ENCODE results near the gene PACRG.

DNA sequence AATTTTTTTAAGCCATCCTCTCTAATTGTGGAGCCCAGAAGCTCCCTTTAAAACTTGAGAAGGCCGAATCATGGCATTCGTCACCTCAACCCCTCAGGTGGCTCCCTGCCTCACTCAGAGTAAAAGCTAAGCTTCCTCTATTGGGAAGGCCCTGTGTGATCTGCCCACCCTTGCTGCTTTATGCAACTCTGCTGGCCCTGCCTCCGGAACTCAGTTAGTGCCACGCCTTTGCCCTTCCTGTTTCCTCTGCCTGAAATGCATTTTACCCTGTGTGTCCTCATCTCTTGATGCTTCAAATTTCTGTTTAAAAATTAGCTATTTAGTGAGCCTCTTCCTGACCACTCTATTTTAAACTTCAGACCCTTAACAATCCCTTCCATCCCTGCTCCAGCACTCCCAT is 5.7 kb downstream of the PACRG start:
- TF ChIP-seq POLR2AphosphoS2 (conservative IDR thresholded peaks at IDR 0.05; ENCODE audit: low read length) (no peak), CTCF (IDR thresholded peaks at IDR 0.05) (no peak), CEBPB (IDR thresholded peaks at IDR 0.05) (no peak), MAX (IDR thresholded peaks at IDR 0.05) (no peak), POLR2A (IDR thresholded peaks at IDR 0.05; ENCODE audit: low read length) (no peak), HOXA7 (CRISPR knock-in tag; IDR thresholded peaks at IDR 0.05) (no peak), EHMT2 (IDR thresholded peaks at IDR 0.05; ENCODE audit: low read depth) (no peak), EP300 (IDR thresholded peaks at IDR 0.05) (no peak), KDM1A (IDR thresholded peaks at IDR 0.05; ENCODE audit: low read depth) (no peak), FOSL2 (IDR thresholded peaks at IDR 0.05) (no peak), FOSL2 (CRISPR knock-in tag; IDR thresholded peaks at IDR 0.05) (no peak)
- TF ChIP-seq, protein P1, sequence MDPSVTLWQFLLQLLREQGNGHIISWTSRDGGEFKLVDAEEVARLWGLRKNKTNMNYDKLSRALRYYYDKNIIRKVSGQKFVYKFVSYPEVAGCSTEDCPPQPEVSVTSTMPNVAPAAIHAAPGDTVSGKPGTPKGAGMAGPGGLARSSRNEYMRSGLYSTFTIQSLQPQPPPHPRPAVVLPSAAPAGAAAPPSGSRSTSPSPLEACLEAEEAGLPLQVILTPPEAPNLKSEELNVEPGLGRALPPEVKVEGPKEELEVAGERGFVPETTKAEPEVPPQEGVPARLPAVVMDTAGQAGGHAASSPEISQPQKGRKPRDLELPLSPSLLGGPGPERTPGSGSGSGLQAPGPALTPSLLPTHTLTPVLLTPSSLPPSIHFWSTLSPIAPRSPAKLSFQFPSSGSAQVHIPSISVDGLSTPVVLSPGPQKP (IDR thresholded peaks at IDR 0.05; ENCODE audit: low read depth, low read length), result no peak
- TF ChIP-seq, protein P2, sequence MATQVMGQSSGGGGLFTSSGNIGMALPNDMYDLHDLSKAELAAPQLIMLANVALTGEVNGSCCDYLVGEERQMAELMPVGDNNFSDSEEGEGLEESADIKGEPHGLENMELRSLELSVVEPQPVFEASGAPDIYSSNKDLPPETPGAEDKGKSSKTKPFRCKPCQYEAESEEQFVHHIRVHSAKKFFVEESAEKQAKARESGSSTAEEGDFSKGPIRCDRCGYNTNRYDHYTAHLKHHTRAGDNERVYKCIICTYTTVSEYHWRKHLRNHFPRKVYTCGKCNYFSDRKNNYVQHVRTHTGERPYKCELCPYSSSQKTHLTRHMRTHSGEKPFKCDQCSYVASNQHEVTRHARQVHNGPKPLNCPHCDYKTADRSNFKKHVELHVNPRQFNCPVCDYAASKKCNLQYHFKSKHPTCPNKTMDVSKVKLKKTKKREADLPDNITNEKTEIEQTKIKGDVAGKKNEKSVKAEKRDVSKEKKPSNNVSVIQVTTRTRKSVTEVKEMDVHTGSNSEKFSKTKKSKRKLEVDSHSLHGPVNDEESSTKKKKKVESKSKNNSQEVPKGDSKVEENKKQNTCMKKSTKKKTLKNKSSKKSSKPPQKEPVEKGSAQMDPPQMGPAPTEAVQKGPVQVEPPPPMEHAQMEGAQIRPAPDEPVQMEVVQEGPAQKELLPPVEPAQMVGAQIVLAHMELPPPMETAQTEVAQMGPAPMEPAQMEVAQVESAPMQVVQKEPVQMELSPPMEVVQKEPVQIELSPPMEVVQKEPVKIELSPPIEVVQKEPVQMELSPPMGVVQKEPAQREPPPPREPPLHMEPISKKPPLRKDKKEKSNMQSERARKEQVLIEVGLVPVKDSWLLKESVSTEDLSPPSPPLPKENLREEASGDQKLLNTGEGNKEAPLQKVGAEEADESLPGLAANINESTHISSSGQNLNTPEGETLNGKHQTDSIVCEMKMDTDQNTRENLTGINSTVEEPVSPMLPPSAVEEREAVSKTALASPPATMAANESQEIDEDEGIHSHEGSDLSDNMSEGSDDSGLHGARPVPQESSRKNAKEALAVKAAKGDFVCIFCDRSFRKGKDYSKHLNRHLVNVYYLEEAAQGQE (IDR thresholded peaks at IDR 0.05), result no peak
